Tibial nerve (tissue), 3 donors: ENCODE results near the gene SDCCAG8.

Experiments used
- CTCF ChIP-seq, 5 experiments: fragments of 200-600 bp in 3 of 5; fragments of 450-650 bp in 2 of 5; sonication (generic) in 3 of 5; IDR thresholded peaks; one replicate each; pipeline ENCODE4 v1.5.1; 2016 to 2019; ENCODE audit warnings: antibody characterized with exemption in 5 of 5, mild to moderate bottlenecking in 3 of 5, moderate library complexity in 2 of 5
- POLR2A ChIP-seq, 2 donors: fragments of 450-650 bp; IDR thresholded peaks; one replicate each; pipeline ENCODE4 v1.6.1; 2017; ENCODE audit warnings: antibody characterized with exemption in 2 of 2, mild to moderate bottlenecking in 2 of 2, moderate library complexity in 2 of 2

DNA sequence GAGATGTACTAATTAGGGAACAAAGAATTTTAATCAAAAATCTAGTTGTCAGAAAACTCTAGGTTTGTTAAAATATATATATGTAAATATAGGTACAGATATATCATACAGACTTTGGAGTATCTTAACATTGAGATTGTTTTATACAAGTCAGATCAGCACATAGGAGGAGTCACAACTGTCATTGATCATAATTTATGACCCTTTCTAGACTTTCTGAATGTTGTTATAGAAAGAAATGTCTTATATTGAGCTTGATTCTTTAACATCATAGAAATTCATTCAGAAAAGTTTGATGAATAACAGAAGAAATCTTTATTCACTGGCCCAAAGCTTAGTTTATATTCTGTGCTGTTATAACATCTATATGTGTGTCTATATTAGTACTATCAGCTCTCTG, 185.8 kb downstream of the SDCCAG8 start:
- no peak for TF ChIP-seq CTCF (IDR thresholded peaks at IDR 0.05)
- no peak for TF ChIP-seq POLR2A (IDR thresholded peaks at IDR 0.05)
